Activated CD4-positive, alpha-beta T cell treated with anti-CD3 and anti-CD28 coated beads, Interleukin-2, amount 50 U/mL, for 16 hours (primary cell): ENCODE data around the gene DMWD.
"Not testable (repeated sequence)": the region's sequence is repeated elsewhere in the genome, so short reads cannot be mapped to it uniquely, and the experiment has no call there.

Experiments
- DNase-seq: peaks from one replicate; pipeline ENCODE4 v3.0.0-alpha.2; 2020

The DMWD gene

GRCh38 chr19:45815481-45816216, 23.0 kb upstream of the DMWD start:
- DNase-seq, result no peak

- DNase-seq, result no peak
Observed at GRCh38 chr19:45814851-45815480, 22.3 kb upstream of the DMWD start, which contains the start of gene RSPH6A. Gene RSPH6A (minus strand): TSS chr19:45815308. CDS start chr19:45815176, 132 bp downstream.

DNA sequence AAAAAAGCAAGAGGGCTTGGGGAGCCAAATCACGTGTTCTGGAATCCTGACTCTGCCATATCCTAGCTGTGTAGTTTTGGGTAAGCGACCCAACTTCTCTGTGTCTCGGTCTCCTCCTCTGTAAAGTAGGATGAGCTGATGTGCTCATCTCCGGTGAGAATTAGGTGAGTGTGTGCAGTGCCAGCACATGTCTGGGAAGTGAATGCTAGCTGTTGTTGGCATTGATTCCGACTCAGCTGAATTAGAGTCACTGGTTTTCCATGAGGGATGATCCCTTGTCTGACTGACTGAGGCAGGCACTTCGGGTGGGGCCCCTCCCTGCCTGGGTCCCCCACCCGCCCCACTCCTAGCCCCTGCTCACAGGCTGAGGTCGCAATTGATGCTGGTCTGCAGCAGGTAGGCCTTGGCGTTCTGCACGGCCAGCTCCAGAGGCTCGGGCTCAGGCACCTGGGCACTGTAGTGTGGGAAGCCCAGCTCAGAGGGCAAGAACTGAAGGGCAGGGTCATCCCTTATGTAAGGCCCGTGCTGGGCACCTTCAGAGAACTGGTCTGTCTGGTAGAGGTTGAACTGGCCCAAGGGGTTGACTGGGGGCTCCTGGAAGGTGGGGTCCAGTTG, 21.6 kb upstream of the DMWD start:
- no peak for DNase-seq

- no peak for DNase-seq
Observed at GRCh38 chr19:45812297-45812696, 19.7 kb upstream of the DMWD start.

GRCh38 chr19:45809643-45810159, 17.1 kb upstream of the DMWD start:
- DNase-seq, result peak; percentile 62

DNA sequence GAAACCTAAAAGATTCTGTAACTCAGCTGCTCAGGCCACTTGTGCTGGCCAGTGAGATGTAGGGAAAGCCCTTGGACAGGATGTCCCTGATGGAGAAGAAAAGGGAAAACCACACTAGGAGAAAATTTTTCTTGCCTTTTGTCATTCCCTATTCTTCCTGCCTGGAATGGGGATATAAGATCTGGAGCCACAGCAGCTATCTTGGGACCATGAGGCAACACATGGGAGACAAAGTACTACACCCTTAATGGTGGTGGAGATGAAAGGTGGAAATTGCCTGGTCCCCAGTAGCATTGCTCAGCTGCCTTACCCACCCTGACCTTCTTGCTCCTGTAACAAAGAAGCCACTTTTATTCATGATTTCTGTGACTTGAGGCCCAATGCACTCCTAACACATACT, 13.1 kb upstream of the DMWD start:
- no peak for DNase-seq

- DNase-seq, result no peak
Observed at GRCh38 chr19:45804959-45805230, 12.2 kb upstream of the DMWD start.

DNA sequence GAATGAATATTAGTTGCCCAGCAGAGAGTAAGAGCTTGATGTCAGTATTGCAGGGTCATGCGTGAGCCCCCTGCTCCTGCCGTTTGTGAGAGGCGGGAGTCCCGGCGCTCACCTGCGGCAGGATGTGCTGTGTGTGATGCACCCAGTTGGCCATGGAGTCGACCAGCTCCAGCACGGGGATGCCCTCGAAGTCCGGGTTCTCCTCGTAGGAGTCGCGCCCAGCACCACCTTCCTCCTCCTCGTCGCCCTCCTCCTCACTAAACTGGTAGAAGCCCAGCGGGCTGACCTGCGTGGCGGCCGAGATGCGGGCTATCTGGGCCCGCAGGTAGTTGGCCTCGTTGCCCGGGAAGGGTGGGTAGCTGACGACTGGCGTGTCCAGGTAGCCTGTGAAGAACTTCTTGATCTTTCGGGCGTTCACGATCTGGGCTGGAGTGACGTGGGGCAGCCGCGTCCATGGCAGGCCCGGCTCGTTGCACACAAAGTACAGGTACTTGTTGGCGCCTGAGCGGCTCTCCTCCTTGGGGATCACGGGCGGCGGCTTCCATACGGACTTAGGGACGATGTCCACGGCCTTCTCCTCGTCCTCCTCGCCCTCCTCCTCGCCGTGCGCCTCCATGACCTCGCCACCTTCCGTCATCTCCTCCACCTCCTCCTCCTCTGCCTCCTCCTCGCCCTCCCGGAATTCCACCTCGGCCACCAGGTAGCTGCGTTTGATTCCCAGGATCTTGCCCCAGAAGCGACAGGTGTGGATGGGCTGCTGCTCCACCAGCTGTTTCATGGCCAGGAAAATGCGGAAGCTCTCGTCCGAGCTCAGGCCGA, 11.7 kb upstream of the DMWD start:
- DNase-seq, result no peak

DNA sequence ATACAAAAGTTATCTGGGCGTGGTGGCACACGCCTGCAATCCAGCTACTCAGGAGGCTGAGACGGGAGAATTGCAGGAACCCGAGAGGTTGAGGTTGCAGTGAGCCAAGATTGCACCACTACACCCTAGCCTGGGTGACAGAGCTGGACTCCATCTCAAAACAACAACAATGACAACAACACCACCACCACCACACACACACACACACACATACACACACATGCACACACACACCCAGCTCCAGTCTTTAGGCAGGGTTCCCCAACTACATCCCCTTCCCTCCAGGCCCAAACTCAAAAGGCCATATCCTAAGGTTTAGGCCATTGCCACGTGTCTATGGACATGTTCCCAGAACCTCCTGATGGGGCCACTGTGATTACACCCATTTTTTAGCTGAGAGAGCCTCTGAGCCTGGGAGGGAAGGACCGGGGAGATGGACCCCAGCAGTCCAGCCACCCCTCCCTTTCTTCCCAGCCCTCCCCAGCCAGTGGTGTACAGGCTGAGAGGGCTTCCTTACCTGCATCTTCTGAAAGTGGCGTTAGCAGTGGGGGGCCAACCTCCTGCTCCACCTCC, 9.0 kb upstream of the DMWD start:
- DNase-seq, result no peak

DNA sequence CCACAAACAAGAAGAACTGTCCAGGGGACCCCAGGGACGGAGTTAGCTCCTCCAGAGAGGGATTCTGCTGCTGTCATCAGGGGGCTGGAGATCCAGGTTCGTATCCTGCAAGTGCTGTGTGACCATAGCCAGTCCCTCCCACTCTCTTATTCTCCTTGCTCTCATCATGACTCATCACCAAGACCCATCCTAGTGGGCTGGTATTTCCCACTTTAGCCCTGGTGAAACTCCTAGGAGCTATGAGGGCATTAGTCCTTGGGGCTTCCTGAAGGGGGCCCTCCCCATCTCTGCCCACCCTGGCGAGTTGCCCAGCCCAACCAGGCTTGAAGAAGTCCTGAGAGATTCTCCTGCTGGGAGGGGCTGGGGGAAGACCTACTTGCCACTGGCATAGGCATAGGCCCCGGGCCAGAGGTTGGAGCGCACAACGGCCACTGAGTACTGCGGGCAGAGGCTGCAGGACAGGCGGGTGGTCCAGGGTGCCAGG, 7.5 kb upstream of the DMWD start:
- DNase-seq, result no peak

- DNase-seq, result not testable (repeated sequence)
Observed at GRCh38 chr19:45799541-45799940, 6.9 kb upstream of the DMWD start.

GRCh38 chr19:45798995-45799517, 6.4 kb upstream of the DMWD start:
- DNase-seq, result peak; percentile 55

GRCh38 chr19:45794627-45795026, 2.0 kb upstream of the DMWD start:
- DNase-seq, result no peak

DNA sequence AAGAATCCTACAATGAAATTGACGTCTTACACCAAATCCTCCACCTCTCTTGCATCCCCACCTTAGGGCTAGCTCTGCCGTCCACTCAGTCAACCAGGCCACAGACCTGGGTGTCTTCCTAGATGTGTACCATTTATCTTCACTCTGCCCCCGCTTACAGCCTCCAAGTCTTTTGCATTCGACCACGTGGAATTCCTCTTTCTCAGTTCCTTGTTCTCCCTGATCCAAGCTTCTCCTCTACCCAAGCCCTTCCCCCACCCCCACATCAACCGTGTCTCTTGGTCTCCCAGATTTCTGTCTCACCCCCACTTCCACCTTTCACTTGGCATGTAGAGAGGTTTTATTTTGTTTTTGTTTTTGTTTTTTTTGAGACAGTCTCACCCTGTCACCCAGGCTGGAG, 1.2 kb upstream of the DMWD start:
- no peak for DNase-seq

- no peak for DNase-seq
Observed at GRCh38 chr19:45793178-45793564, 526 bp upstream of the DMWD start.

DNA sequence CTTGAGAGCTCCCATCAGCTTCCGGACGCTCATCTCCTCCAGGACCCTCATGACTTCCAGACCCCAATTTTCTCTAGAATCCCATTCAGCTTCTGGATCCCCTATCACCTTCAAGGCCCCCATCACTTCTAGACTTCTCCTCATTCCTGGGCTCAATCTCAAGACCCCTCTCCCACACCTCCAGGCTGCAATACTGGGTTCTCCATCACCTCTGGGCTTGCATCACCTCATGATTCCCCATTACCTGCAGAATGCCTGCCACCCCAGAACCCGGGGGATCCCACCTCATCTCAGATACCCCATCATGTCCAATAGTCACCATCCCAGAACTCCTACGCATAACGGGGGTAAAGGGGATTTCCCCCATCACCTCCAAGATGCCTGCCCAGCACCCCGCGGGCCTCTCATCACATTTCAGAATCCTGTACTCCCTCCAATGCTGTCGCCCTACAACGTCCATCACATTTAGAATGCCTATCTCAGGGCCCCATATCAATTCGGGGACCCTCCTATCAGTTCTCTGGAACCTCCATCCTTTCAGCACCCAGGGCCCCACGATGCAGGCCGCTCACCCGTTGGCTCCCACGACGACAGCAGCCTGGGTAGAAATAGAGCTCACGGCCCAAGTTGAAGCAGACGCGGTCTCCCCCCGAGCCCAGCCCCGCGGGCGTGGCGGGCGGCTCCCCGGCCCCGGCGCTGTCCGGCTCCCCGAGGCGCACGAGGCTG, 738 bp downstream of the DMWD start:
- no peak for DNase-seq

- peak; percentile 74 for DNase-seq
Observed at GRCh38 chr19:45790942-45791341, 1.7 kb downstream of the DMWD start.

DNA sequence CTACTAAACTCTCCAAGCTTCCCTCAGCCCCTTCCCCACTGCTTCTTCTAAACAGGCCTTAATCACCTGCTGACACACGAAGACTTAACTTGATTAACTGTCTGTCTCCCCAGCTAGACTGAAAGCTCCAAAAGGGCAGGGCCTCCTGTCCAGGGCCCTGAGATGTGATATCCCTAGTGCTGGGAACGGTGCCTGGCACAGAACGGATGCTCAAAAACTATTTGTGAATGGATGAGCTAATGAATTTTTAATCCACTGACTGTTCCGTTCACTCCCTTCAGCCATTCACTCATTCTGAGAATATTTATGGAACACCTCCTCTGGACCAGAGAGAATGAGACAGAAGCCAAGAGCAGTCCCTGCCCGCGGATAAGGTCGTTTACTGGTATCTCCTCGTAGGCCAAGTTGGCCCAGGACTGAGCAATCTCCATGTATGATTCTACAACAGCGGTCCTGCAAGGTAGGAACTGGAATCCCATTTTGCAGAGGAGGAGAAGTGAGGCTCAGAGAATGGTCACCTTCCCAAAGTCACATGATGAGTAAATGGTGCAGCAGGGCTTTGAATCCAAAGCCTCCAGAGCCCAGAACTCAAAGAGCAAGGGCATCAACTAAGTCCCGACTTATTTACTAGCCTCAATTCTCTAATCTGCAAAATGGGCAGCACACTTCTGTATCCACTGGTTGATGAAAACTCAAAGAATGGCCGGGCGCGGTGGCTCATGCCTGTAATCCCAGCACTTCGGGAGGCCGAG, 3.4 kb downstream of the DMWD start:
- no peak for DNase-seq

DNA sequence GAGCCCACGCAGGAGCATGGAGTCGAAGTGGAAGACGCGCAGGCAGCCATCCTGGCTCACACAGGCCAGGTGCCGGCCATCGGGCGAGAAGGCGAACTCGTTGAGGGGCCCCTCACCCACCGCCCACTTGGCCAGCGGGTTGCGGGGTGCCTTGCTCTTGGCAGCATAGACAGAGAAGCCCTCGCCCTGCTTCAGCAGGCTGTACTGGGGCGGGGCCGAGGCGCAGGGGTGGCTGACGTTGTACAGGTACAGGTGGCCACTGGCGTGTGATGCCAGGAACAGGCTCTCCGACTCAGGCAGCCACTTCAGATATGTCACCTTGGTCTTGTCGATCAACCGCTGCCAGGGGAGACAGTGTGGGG, 6.1 kb downstream of the DMWD start:
- no peak for DNase-seq

GRCh38 chr19:45785781-45786532, 6.7 kb downstream of the DMWD start:
- DNase-seq, result no peak
